GM12878 (cell line): ENCODE data around the gene FBLIM1. TPM values are rescaled to one million over a fixed set of nuclear protein-coding genes. Genes with fewer than 3 reads are reported as not detected.

Experiments
- ATAC-seq: fragments of 200-7000 bp; cut with Tn5 transposase; 3 replicates; pipeline ENCODE4 v1.9.1; 2020; ENCODE audit warnings: mild to moderate bottlenecking, moderate library complexity
- BruUV-seq: library from RNA; stranded (reverse); fragments of 400-500 nt; replicated peaks from 2 replicates; lab custom pipeline; 2021; lab: Mats Ljungman, UMichigan
- CTCF ChIA-PET: fragments of 300-600 bp; sonication (Branson Sonifier 250); formaldehyde crosslinking; extraction: SDS; loops from one replicate; lab custom pipeline; 2021; ENCODE audit warnings: inconsistent platforms; lab: Yijun Ruan, JAX
- POLR2A ChIA-PET: fragments of 350-600 bp; formaldehyde crosslinking; extraction: SDS; loops from one replicate; lab custom pipeline; 2021; ENCODE audit warnings: inconsistent platforms; lab: Charles Lee
- RAD21 ChIA-PET: fragments of 300-600 bp; sonication (Branson Sonifier 250); formaldehyde crosslinking; loops from one replicate; lab custom pipeline; 2023; ENCODE audit warnings: antibody characterized with exemption; ENCODE audit not compliant: unreplicated experiment; lab: Charles Lee
- SMC1A ChIA-PET: fragments of 300-600 bp; sonication (Branson Sonifier 250); formaldehyde crosslinking; loops from one replicate; lab custom pipeline; 2023; ENCODE audit not compliant: unreplicated experiment, uncharacterized antibody; lab: Charles Lee
- DNase-seq: peaks from one replicate; pipeline ENCODE4 v3.0.0-alpha.2; 2011; ENCODE audit warnings: low read depth, low spot score
- FAIRE-seq: peaks from 3 replicates; lab custom pipeline; 2011; peaks lifted over from hg19 to GRCh38; lab: Jason Lieb, UNC
- H2AFZ ChIP-seq: 2 replicates; pipeline ENCODE4 v1.6.0; 2011; ENCODE audit warnings: low read depth, low read length, control low read depth; ENCODE audit not compliant: control insufficient read depth
- H3K27ac ChIP-seq: 2 replicates; pipeline ENCODE4 v1.5.1; 2011; ENCODE audit warnings: control low read depth; ENCODE audit not compliant: control insufficient read depth, insufficient read depth
- H3K27me3 ChIP-seq, 2 experiments: replicated peaks in 1 of 2; 2 replicates each; pipeline versions ENCODE4 v1.6.0 to v1.6.1; 2011; ENCODE audit warnings: low read length in 1 of 2; ENCODE audit not compliant: control insufficient read depth in 2 of 2, insufficient read depth in 2 of 2
- H3K36me3 ChIP-seq, 2 experiments: 2 replicates each; pipeline ENCODE4 v1.5.1; 2011; ENCODE audit warnings: low read length in 1 of 2; ENCODE audit not compliant: control insufficient read depth in 2 of 2, insufficient read depth in 2 of 2
- H3K4me1 ChIP-seq: 2 replicates; pipeline ENCODE4 v1.6.1; 2011; ENCODE audit warnings: mild to moderate bottlenecking, low read length, moderate library complexity, mixed read lengths; ENCODE audit not compliant: control insufficient read depth, insufficient read depth
- H3K4me2 ChIP-seq: 2 replicates; pipeline ENCODE4 v1.6.0; 2011; ENCODE audit warnings: control low read depth; ENCODE audit not compliant: control insufficient read depth, insufficient read depth
- H3K4me3 ChIP-seq: fragments of 200-600 bp; sonication (generic); 2 replicates; pipeline ENCODE4 v1.5.1; 2016
- H3K79me2 ChIP-seq: 2 replicates; pipeline ENCODE4 v1.6.0; 2011; ENCODE audit warnings: low read length; ENCODE audit not compliant: control insufficient read depth, insufficient read depth
- H3K9ac ChIP-seq: 2 replicates; pipeline ENCODE4 v1.8.0; 2011; ENCODE audit warnings: low read length, control low read depth, mixed read lengths; ENCODE audit not compliant: control insufficient read depth, insufficient read depth
- H3K9me3 ChIP-seq: replicated peaks from 3 replicates; pipeline ENCODE4 v1.5.1; 2011; ENCODE audit warnings: mild to moderate bottlenecking, low read length; ENCODE audit not compliant: control insufficient read depth, insufficient read depth
- H4K20me1 ChIP-seq: 2 replicates; pipeline ENCODE4 v1.6.0; 2011; ENCODE audit not compliant: control insufficient read depth, insufficient read depth
- ATF7 ChIP-seq: fragments of 450-650 bp; IDR thresholded peaks from 2 replicates; pipeline ENCODE4 v1.6.1; 2016; ENCODE audit warnings: low read depth, mild to moderate bottlenecking
- BMI1 ChIP-seq: fragments of 450-650 bp; IDR thresholded peaks from 2 replicates; pipeline ENCODE4 v1.6.1; 2016; ENCODE audit warnings: mild to moderate bottlenecking, moderate library complexity, borderline replicate concordance
- CHD4 ChIP-seq: fragments of 200-600 bp; sonication (generic); IDR thresholded peaks from 2 replicates; pipeline ENCODE4 v1.6.1; 2016; ENCODE audit warnings: mild to moderate bottlenecking
- LARP7 ChIP-seq: fragments of 450-650 bp; IDR thresholded peaks from 2 replicates; pipeline ENCODE4 v1.6.1; 2017; ENCODE audit warnings: mild to moderate bottlenecking
- POLR2AphosphoS5 ChIP-seq: IDR thresholded peaks from 2 replicates; pipeline ENCODE4 v1.6.1; 2011; ENCODE audit warnings: mild to moderate bottlenecking, low read length, inconsistent platforms
- SIN3A ChIP-seq: IDR thresholded peaks from 2 replicates; pipeline ENCODE4 v1.6.1; 2012; ENCODE audit warnings: low read depth, low read length, improper control_type of control experiment
- TCF3 ChIP-seq: IDR thresholded peaks from 2 replicates; pipeline ENCODE4 v1.6.1; 2012; ENCODE audit warnings: low read depth, mild to moderate bottlenecking, low read length, borderline replicate concordance; ENCODE audit not compliant: insufficient read depth
- ZNF24 ChIP-seq: fragments of 450-650 bp; IDR thresholded peaks from 2 replicates; pipeline ENCODE4 v1.6.1; 2017; ENCODE audit warnings: antibody characterized with exemption, mild to moderate bottlenecking
- WGBS: methylation state at CpG from one replicate; pipeline ENCODE4 v1.1.6; 2016; ENCODE audit warnings: low lambda C conversion rate; ENCODE audit not compliant: insufficient replicate concordance, insufficient coverage; ENCODE audit errors: missing lambda C conversion rate; 5-methylcytosine and 5-hydroxymethylcytosine counted together
- in situ Hi-C: fragments of 300-500 bp; cut with MboI; formaldehyde crosslinking; loops from 9 replicates; pipeline ENCODE4 v1.14.3; 2018; ENCODE audit warnings: mixed read lengths
- intact Hi-C: fragments of 100-400 bp; cut with micrococcal nuclease; formaldehyde crosslinking; loops from one replicate; pipeline ENCODE4 v1.14.2; 2022; ENCODE audit not compliant: unreplicated experiment
- polyA plus RNA-seq, 11 experiments: library from polyadenylated mRNA; depleted of rRNA in 4 of 11; unstranded in 6 of 11; stranded (reverse) in 5 of 11; fragments of >200 nt; fragmentation: Nextera tagmentation in 4 of 11; fragmentation: Illumina TruSeq in 1 of 11; extraction: Ambion mirVana in 4 of 11; extraction: Trizol in 1 of 11; gene quantifications; 1 replicate in 1 of 11; 2 replicates in 10 of 11; pipeline versions ENCODE4 v1.2.1 to v1.2.3, GENCODE V29; 2011 to 2016; ENCODE audit warnings: inconsistent platforms in 2 of 11, missing spikeins in 2 of 11, low read depth in 1 of 11
- total RNA-seq, 4 experiments: library from RNA; depleted of rRNA in 3 of 4; stranded (reverse); fragments of >200 nt in 3 of 4; fragmentation: Illumina TruSeq in 1 of 4; extraction: Trizol in 1 of 4; gene quantifications; 2 replicates each; pipeline versions ENCODE4 v1.2.1 to v1.2.3, GENCODE V29; 2013 to 2021
- TF ChIP-seq, protein P1 (sequence below): IDR thresholded peaks from 2 replicates; pipeline ENCODE4 v1.6.1; 2012; ENCODE audit warnings: low read depth, low read length, improper control_type of control experiment
- TF ChIP-seq, protein P2 (sequence below): fragments of 150-350 bp; IDR thresholded peaks from 2 replicates; pipeline ENCODE4 v1.6.1; 2014; ENCODE audit warnings: mild to moderate bottlenecking, low read depth, low read length
- TF ChIP-seq, protein P3 (sequence below): fragments of 450-650 bp; IDR thresholded peaks from 2 replicates; pipeline ENCODE4 v1.6.1; 2018; ENCODE audit warnings: mild to moderate bottlenecking, low read depth, moderate library complexity; ENCODE audit not compliant: partially characterized antibody
- TF ChIP-seq, protein P4 (sequence below): fragments of 450-650 bp; IDR thresholded peaks from 2 replicates; pipeline ENCODE4 v1.6.1; 2017; ENCODE audit warnings: antibody characterized with exemption, mild to moderate bottlenecking, moderate library complexity

Gene FBLIM1
- total and polyA plus RNA-seq, 10 of the 15 experiments (the other 5 are each of a cell fraction or from before 2014, with no cell fraction given), result 0.03 to 0.13 TPM; not detected in 8

DNA sequence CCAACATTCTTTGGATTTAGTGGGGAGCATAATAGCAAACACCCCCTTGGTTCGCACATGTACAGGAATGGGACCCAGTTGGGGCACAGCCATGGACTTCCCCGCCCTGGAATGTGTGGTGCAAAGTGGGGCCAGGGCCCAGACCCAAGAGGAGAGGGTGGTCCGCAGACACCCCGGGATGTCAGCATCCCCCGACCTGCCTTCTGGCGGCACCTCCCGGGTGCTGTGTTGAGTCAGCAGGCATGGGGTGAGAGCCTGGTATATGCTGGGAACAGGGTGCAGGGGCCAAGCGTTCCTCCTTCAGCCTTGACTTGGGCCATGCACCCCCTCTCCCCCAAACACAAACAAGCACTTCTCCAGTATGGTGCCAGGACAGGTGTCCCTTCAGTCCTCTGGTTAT, 27.1 kb downstream of the FBLIM1 start (continued):
- TF ChIP-seq ZNF24, result no peak
- no peak for TF ChIP-seq BMI1
- no peak for TF ChIP-seq LARP7
- no peak for TF ChIP-seq POLR2AphosphoS5
- TF ChIP-seq ATF7, result no peak

DNA sequence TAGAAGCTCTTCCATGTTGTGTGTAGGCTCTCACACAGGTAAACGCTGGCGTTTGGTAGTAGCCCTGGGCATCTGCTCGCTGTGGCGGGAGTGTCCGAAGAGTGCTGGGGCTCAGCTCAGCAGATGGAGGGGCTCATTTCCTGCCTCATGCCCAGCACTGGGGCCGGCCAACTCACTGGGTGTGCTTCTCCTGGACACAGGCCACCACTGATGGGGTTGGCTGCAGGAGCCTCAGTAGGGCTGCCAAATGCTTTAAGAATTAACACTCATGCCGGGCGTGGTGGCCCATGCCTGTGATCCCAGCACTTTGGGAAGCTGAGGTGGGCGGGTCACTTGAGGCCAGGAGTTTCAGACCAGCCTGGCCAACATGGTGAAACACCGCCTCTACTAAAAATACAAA, 28.0 kb downstream of the FBLIM1 start:
- POLR2A ChIA-PET, result no interaction called here
- SMC1A ChIA-PET, result no interaction called here
- CTCF ChIA-PET, result interaction anchor here (0.7 to 1.8 kb wide), 4 partner anchors 9 to 152 kb away, joined by 3 to 4 read pairs (median 4); no protein-coding TSS in a partner anchor
- TF ChIP-seq, protein P1, sequence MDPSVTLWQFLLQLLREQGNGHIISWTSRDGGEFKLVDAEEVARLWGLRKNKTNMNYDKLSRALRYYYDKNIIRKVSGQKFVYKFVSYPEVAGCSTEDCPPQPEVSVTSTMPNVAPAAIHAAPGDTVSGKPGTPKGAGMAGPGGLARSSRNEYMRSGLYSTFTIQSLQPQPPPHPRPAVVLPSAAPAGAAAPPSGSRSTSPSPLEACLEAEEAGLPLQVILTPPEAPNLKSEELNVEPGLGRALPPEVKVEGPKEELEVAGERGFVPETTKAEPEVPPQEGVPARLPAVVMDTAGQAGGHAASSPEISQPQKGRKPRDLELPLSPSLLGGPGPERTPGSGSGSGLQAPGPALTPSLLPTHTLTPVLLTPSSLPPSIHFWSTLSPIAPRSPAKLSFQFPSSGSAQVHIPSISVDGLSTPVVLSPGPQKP, result no peak
- TF ChIP-seq, protein P2, sequence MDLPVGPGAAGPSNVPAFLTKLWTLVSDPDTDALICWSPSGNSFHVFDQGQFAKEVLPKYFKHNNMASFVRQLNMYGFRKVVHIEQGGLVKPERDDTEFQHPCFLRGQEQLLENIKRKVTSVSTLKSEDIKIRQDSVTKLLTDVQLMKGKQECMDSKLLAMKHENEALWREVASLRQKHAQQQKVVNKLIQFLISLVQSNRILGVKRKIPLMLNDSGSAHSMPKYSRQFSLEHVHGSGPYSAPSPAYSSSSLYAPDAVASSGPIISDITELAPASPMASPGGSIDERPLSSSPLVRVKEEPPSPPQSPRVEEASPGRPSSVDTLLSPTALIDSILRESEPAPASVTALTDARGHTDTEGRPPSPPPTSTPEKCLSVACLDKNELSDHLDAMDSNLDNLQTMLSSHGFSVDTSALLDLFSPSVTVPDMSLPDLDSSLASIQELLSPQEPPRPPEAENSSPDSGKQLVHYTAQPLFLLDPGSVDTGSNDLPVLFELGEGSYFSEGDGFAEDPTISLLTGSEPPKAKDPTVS, result no peak
- TF ChIP-seq TCF3 (no peak), CHD4 (no peak), SIN3A (no peak), ZNF24 (no peak)
- TF ChIP-seq, protein P3, sequence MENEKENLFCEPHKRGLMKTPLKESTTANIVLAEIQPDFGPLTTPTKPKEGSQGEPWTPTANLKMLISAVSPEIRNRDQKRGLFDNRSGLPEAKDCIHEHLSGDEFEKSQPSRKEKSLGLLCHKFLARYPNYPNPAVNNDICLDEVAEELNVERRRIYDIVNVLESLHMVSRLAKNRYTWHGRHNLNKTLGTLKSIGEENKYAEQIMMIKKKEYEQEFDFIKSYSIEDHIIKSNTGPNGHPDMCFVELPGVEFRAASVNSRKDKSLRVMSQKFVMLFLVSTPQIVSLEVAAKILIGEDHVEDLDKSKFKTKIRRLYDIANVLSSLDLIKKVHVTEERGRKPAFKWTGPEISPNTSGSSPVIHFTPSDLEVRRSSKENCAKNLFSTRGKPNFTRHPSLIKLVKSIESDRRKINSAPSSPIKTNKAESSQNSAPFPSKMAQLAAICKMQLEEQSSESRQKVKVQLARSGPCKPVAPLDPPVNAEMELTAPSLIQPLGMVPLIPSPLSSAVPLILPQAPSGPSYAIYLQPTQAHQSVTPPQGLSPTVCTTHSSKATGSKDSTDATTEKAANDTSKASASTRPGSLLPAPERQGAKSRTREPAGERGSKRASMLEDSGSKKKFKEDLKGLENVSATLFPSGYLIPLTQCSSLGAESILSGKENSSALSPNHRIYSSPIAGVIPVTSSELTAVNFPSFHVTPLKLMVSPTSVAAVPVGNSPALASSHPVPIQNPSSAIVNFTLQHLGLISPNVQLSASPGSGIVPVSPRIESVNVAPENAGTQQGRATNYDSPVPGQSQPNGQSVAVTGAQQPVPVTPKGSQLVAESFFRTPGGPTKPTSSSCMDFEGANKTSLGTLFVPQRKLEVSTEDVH, result no peak
- TF ChIP-seq, protein P4, sequence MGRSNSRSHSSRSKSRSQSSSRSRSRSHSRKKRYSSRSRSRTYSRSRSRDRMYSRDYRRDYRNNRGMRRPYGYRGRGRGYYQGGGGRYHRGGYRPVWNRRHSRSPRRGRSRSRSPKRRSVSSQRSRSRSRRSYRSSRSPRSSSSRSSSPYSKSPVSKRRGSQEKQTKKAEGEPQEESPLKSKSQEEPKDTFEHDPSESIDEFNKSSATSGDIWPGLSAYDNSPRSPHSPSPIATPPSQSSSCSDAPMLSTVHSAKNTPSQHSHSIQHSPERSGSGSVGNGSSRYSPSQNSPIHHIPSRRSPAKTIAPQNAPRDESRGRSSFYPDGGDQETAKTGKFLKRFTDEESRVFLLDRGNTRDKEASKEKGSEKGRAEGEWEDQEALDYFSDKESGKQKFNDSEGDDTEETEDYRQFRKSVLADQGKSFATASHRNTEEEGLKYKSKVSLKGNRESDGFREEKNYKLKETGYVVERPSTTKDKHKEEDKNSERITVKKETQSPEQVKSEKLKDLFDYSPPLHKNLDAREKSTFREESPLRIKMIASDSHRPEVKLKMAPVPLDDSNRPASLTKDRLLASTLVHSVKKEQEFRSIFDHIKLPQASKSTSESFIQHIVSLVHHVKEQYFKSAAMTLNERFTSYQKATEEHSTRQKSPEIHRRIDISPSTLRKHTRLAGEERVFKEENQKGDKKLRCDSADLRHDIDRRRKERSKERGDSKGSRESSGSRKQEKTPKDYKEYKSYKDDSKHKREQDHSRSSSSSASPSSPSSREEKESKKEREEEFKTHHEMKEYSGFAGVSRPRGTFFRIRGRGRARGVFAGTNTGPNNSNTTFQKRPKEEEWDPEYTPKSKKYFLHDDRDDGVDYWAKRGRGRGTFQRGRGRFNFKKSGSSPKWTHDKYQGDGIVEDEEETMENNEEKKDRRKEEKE, result no peak

More for the DNA sequence above, 28.0 kb downstream of the FBLIM1 start:
- no peak overlapping the region for H2AFZ ChIP-seq
- in situ Hi-C loops (no loop called here), intact Hi-C loops (no loop called here)
- H3K79me2 ChIP-seq, result no peaks in the 10 kb centered on the region
- ATAC-seq (no peak), FAIRE-seq (no peak), DNase-seq (no peak)
- RAD21 ChIA-PET, result no interaction called here
- BruUV-seq, result no TSS peak
- H3K36me3 ChIP-seq, result no peaks in the 10 kb centered on the region
- H4K20me1 ChIP-seq, result no peaks in the 10 kb centered on the region
- peaks cover 5% of the 10 kb centered on the region for H3K4me1 ChIP-seq
- no peak overlapping the region for H3K9ac ChIP-seq
- H3K27ac ChIP-seq, result no peak overlapping the region
- WGBS, result 62% methylated on average over 10 of the region's 10 CpGs
- H3K27me3 ChIP-seq, result no peaks in the 10 kb centered on the region; a peak in 1 of 4 replicates
- H3K4me2 ChIP-seq, result no peak overlapping the region
- no peaks in the 10 kb centered on the region for H3K9me3 ChIP-seq
- H3K4me3 ChIP-seq, result no peak overlapping the region
